ENCODE results near the gene BNIP1. TPM values are rescaled to one million over a fixed set of nuclear protein-coding genes. Genes with fewer than 3 reads are reported as not detected.

Gene BNIP1
- total RNA-seq, 4 donors from 2014 or later, result 6.6 to 10.7 (median 8.8) TPM

DNA sequence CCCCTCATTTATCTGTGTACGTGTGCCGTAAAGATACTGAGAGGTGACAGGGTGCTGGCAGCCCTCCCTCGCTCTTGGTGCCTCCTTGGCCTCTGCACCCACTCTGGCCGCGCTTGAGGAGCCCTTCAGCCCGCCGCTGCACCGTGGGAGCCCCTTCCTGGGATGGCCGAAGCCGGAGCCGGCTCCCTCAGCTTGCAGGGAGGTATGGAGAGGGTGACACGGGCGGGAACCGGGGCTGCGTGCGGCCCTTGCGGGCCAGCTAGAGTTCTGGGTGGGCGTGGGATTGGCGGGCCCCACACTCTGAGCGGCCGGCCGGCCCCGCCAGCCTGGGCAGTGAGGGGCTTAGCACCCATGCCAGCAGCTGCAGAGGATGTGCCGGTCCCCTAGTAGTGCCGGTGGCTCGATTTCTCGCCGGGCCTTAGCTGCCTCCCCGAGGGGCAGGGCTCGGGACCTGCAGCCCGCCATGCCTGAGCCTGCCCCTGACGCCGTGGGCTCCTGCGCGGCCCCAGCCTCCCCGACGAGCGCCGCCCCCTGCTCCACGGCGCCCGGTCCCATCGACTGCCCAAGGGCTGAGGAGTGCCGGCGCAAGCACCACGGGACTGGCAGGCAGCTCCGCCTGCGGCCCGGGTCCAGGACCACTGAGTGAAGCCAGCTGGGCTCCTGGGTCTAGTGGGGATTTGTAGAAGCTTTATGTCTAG, 69.1 kb downstream of the BNIP1 start:
- TF ChIP-seq, protein P1, sequence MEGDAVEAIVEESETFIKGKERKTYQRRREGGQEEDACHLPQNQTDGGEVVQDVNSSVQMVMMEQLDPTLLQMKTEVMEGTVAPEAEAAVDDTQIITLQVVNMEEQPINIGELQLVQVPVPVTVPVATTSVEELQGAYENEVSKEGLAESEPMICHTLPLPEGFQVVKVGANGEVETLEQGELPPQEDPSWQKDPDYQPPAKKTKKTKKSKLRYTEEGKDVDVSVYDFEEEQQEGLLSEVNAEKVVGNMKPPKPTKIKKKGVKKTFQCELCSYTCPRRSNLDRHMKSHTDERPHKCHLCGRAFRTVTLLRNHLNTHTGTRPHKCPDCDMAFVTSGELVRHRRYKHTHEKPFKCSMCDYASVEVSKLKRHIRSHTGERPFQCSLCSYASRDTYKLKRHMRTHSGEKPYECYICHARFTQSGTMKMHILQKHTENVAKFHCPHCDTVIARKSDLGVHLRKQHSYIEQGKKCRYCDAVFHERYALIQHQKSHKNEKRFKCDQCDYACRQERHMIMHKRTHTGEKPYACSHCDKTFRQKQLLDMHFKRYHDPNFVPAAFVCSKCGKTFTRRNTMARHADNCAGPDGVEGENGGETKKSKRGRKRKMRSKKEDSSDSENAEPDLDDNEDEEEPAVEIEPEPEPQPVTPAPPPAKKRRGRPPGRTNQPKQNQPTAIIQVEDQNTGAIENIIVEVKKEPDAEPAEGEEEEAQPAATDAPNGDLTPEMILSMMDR (IDR thresholded peaks at IDR 0.05; ENCODE audit: low read depth), result no peak

Other genes starting within 250 kb of the BNIP1 start
- 10 to 100 TPM; 15.4 to 43.2 (median 20.6) TPM for gene RPL26L1, start 185.1 kb upstream of the BNIP1 start, total RNA-seq
- gene ATP6V0E1, start 160.8 kb upstream of the BNIP1 start, total RNA-seq, result 100 to 1,000 TPM; 159 to 342 (median 193) TPM
- gene CREBRF, start 88.2 kb upstream of the BNIP1 start, total RNA-seq, result 10 to 100 TPM; 51.7 to 72.2 (median 64.1) TPM
- gene NKX2-5, start 90.7 kb downstream of the BNIP1 start, total RNA-seq, result not detected
- gene STC2, start 183.9 kb downstream of the BNIP1 start, total RNA-seq, result 10 to 100 TPM in 1 of 4 donors, 1 to 10 TPM in 3; 2.4 to 15.0 (median 4.2) TPM

Measured in subcutaneous adipose tissue (tissue), 4 donors.